NCI-H82 (cell line): ENCODE measurements around the gene SEPTIN6.
A peak's percentile ranks its signal among the peaks of the same experiment; 100 is the strongest.
"Not testable (repeated sequence)": the region's sequence is repeated elsewhere in the genome, so short reads cannot be mapped to it uniquely, and the experiment has no call there.

ENCODE experiments used
- DNase-seq: peaks from one replicate; lab custom pipeline; 2025; lab: John Stamatoyannopoulos, UW

Gene SEPTIN6

GRCh38 chrX:119690921-119691716 lies 1.8 kb downstream of the SEPTIN6 start:
- no peak for DNase-seq

GRCh38 chrX:119688911-119689321 lies 4.1 kb downstream of the SEPTIN6 start:
- DNase-seq = no peak

GRCh38 chrX:119687661-119688413 lies 5.1 kb downstream of the SEPTIN6 start:
- peak; percentile 88 for DNase-seq

- peak; percentile 71 for DNase-seq
Observed at GRCh38 chrX:119686087-119686691, 6.8 kb downstream of the SEPTIN6 start.

- DNase-seq = no peak
Observed at GRCh38 chrX:119685225-119686066, 7.5 kb downstream of the SEPTIN6 start.

- DNase-seq = no peak
Observed at GRCh38 chrX:119684916-119685224, 8.1 kb downstream of the SEPTIN6 start.

- not testable (repeated sequence) for DNase-seq
Observed at GRCh38 chrX:119684312-119684711, 8.7 kb downstream of the SEPTIN6 start.

GRCh38 chrX:119682019-119682989 lies 10.7 kb downstream of the SEPTIN6 start:
- DNase-seq = no peak

GRCh38 chrX:119677654-119677981 lies 15.3 kb downstream of the SEPTIN6 start:
- peak; percentile 10 for DNase-seq

GRCh38 chrX:119676949-119677653 lies 15.9 kb downstream of the SEPTIN6 start:
- DNase-seq = peak; percentile 35

GRCh38 chrX:119673336-119673735 lies 19.6 kb downstream of the SEPTIN6 start:
- DNase-seq = no peak

- peak; percentile 39 for DNase-seq
Observed at GRCh38 chrX:119672426-119672825, 20.5 kb downstream of the SEPTIN6 start.

- DNase-seq = no peak
Observed at GRCh38 chrX:119669424-119670037, 23.4 kb downstream of the SEPTIN6 start.

GRCh38 chrX:119667111-119667878 lies 25.7 kb downstream of the SEPTIN6 start:
- DNase-seq = no peak

- DNase-seq = not testable (repeated sequence)
Observed at GRCh38 chrX:119664877-119665276, 28.1 kb downstream of the SEPTIN6 start.

GRCh38 chrX:119661486-119661885 lies 31.5 kb downstream of the SEPTIN6 start:
- DNase-seq = no peak

- no peak for DNase-seq
Observed at GRCh38 chrX:119659522-119659921, 33.4 kb downstream of the SEPTIN6 start.

GRCh38 chrX:119655125-119655524 lies 37.8 kb downstream of the SEPTIN6 start:
- DNase-seq = no peak

- no peak for DNase-seq
Observed at GRCh38 chrX:119654112-119654531, 38.8 kb downstream of the SEPTIN6 start.
